A673 (cell line): ENCODE measurements around the gene GBA2. TPM values are rescaled to one million over a fixed set of nuclear protein-coding genes. Genes with fewer than 3 reads are reported as not detected.

ENCODE experiments used
- BruUV-seq: library from RNA; stranded (reverse); fragments of 400-500 nt; replicated peaks from 2 replicates; lab custom pipeline; 2021; lab: Mats Ljungman, UMichigan
- CTCF ChIA-PET: fragments of 300-600 bp; sonication (Branson Sonifier 250); formaldehyde crosslinking; loops from one replicate; lab custom pipeline; 2022; ENCODE audit warnings: antibody characterized with exemption; lab: Charles Lee
- POLR2A ChIA-PET: fragments of 300-600 bp; sonication (Branson Sonifier 250); formaldehyde crosslinking; loops from one replicate; lab custom pipeline; 2022; ENCODE audit warnings: antibody characterized with exemption; ENCODE audit not compliant: low non-redundant PET; lab: Charles Lee
- DNase-seq: peaks from one replicate; pipeline ENCODE4 v3.0.0-alpha.2; 2015; ENCODE audit warnings: low spot score
- H3K27ac ChIP-seq: fragments of 200-600 bp; sonication (generic); 2 replicates; pipeline ENCODE4 v1.5.1; 2016; ENCODE audit warnings: mixed run types, low read depth, mild to moderate bottlenecking, mixed read lengths, antibody characterized with exemption, low read length; ENCODE audit not compliant: poor library complexity, severe bottlenecking
- H3K27me3 ChIP-seq: fragments of 200-600 bp; sonication (generic); replicated peaks from 2 replicates; pipeline ENCODE4 v1.6.1; 2017; ENCODE audit warnings: mixed run types, low read depth, mild to moderate bottlenecking, mixed read lengths, antibody characterized with exemption, low read length; ENCODE audit not compliant: insufficient read depth, poor library complexity
- H3K36me3 ChIP-seq: fragments of 200-600 bp; sonication (generic); 2 replicates; pipeline ENCODE4 v1.6.1; 2016; ENCODE audit warnings: mixed run types, mild to moderate bottlenecking, mixed read lengths, antibody characterized with exemption, low read length; ENCODE audit not compliant: insufficient read depth, poor library complexity, severe bottlenecking
- H3K4me1 ChIP-seq: fragments of 200-600 bp; sonication (generic); 2 replicates; pipeline ENCODE4 v1.6.1; 2017; ENCODE audit warnings: mixed run types, mild to moderate bottlenecking, mixed read lengths, antibody characterized with exemption, low read length; ENCODE audit not compliant: insufficient read depth, poor library complexity, severe bottlenecking
- H3K4me3 ChIP-seq: fragments of 200-600 bp; sonication (generic); 2 replicates; pipeline ENCODE4 v1.5.1; 2016; ENCODE audit warnings: low read depth, mixed run types, mild to moderate bottlenecking, mixed read lengths, low read length; ENCODE audit not compliant: poor library complexity, severe bottlenecking
- H3K9me3 ChIP-seq: fragments of 200-600 bp; sonication (generic); 2 replicates; pipeline ENCODE4 v1.6.1; 2016; ENCODE audit warnings: mixed run types, low read depth, mild to moderate bottlenecking, mixed read lengths, antibody characterized with exemption, low read length; ENCODE audit not compliant: poor library complexity, severe bottlenecking
- EZH2 ChIP-seq: fragments of 200-600 bp; sonication (generic); IDR thresholded peaks from 2 replicates; pipeline ENCODE4 v1.6.1; 2017; ENCODE audit warnings: borderline replicate concordance, low read depth, mild to moderate bottlenecking, mixed read lengths, antibody characterized with exemption, low read length; ENCODE audit not compliant: poor library complexity, severe bottlenecking
- intact Hi-C: fragments of 100-400 bp; cut with micrococcal nuclease; formaldehyde crosslinking; loops from one replicate; pipeline ENCODE4 v1.10.0; 2022; ENCODE audit not compliant: unreplicated experiment
- total RNA-seq: library from RNA; stranded (reverse); gene quantifications from 2 replicates; pipeline ENCODE4 v1.2.3, GENCODE V29; 2021
- TF ChIP-seq, protein P1 (sequence below): fragments of 300-800, 200-600 bp; sonication (generic); conservative IDR thresholded peaks from 2 replicates; pipeline ENCODE4 v1.5.1; 2017; ENCODE audit warnings: low read depth, mild to moderate bottlenecking, antibody characterized with exemption, low read length, moderate library complexity, mixed read lengths

The GBA2 gene
- total RNA-seq, 1 experiment from 2014 or later = 67.6 TPM

DNA sequence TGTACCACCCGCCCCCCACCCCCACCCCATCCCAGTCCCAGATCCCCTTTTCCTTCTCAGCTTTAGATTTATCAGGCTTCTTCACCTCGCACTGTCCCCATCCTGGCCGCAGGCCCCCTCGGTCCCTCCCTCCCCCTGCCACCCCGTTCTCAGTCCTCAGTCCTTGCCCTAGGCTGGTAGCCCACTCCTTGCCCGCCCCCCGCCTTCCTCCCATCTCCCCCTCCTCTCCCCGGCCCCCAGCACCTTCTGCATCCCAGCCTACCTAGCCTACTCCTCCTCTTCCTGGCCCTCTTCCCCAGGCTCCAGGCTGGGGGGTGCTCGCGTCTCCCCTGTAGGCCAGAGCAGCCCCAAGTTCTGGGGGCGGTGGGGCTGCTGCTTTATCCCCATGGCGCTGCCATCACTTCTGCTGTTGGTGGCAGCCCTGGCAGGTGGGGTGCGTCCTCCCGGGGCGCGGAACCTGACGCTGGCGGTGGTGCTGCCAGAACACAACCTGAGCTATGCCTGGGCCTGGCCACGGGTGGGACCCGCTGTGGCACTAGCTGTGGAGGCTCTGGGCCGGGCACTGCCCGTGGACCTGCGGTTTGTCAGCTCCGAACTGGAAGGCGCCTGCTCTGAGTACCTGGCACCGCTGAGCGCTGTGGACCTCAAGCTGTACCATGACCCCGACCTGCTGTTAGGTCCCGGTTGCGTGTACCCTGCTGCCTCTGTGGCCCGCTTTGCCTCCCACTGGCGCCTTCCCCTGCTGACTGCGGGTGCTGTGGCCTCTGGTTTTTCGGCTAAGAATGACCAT, 43.2 kb upstream of the GBA2 start:
- H3K9me3 ChIP-seq = no peaks in the 10 kb centered on the region
- POLR2A ChIA-PET = no interaction called here
- CTCF ChIA-PET = no interaction called here
- no TSS peak for BruUV-seq
- no peak overlapping the region for H3K4me3 ChIP-seq
- H3K4me1 ChIP-seq = no peaks in the 10 kb centered on the region
- no peaks in the 10 kb centered on the region for H3K36me3 ChIP-seq
- DNase-seq = no peak
- H3K27me3 ChIP-seq = no peaks in the 10 kb centered on the region
- TF ChIP-seq EZH2 = no peak
- TF ChIP-seq, protein P1, sequence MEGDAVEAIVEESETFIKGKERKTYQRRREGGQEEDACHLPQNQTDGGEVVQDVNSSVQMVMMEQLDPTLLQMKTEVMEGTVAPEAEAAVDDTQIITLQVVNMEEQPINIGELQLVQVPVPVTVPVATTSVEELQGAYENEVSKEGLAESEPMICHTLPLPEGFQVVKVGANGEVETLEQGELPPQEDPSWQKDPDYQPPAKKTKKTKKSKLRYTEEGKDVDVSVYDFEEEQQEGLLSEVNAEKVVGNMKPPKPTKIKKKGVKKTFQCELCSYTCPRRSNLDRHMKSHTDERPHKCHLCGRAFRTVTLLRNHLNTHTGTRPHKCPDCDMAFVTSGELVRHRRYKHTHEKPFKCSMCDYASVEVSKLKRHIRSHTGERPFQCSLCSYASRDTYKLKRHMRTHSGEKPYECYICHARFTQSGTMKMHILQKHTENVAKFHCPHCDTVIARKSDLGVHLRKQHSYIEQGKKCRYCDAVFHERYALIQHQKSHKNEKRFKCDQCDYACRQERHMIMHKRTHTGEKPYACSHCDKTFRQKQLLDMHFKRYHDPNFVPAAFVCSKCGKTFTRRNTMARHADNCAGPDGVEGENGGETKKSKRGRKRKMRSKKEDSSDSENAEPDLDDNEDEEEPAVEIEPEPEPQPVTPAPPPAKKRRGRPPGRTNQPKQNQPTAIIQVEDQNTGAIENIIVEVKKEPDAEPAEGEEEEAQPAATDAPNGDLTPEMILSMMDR = no peak
- intact Hi-C loops = loop anchor here (5.0 to 10.0 kb wide), 2 partner anchors 35 to 233 kb away; no protein-coding TSS in a partner anchor
- no peak overlapping the region for H3K27ac ChIP-seq

DNA sequence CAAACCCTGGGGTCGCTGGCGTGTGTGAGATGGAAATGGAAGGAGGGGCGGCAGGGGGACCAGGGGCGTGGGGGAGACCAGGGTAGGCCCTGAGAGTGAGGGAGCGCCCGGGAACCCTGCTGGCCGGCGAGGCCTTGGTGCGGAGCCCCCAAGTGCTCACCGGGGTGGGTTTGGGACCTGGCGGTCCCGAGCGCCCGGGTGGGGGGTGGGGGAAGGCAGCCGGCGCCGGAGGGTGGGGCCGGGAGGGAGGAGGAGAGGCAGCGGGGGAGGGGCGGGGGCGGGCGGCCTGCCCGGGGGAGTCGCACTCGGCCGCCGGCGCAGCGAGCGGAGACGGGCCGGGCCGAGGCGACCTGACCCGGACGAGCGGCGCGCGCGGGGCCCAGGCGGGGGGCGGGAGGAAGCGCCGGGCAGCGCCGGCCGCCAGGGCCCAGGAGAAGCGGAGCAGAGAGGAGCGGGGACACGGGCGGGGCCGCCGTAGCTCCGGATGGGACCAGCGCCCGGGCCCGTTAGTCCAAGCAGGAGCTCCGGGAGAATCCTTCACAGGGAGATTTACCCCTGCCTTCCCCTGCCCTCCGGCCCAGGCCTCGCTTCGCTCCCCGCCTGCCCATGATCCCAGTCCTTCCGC, 42.4 kb upstream of the GBA2 start, which contains the start of gene NPR2:
Gene NPR2, plus strand, starts transcription at position 295 of the 625 bp plus-strand sequence. CDS start 818 bp downstream, outside the sequence.
- no peaks in the 10 kb centered on the region for H3K27me3 ChIP-seq
- H3K36me3 ChIP-seq = no peaks in the 10 kb centered on the region
- no TSS peak for BruUV-seq
- intact Hi-C loops = loop anchor here (5.0 to 10.0 kb wide), 2 partner anchors 34 to 233 kb away; no protein-coding TSS in a partner anchor
- CTCF ChIA-PET = no interaction called here
- no peaks in the 10 kb centered on the region for H3K9me3 ChIP-seq
- POLR2A ChIA-PET = no interaction called here
- no peak within 1 kb of the TSS for H3K27ac ChIP-seq
- DNase-seq = no peak
- H3K4me1 ChIP-seq = no peaks in the 10 kb centered on the region
- TF ChIP-seq, protein P1 = no peak
- TF ChIP-seq EZH2 = no peak
- no peak within 1 kb of the TSS for H3K4me3 ChIP-seq

DNA sequence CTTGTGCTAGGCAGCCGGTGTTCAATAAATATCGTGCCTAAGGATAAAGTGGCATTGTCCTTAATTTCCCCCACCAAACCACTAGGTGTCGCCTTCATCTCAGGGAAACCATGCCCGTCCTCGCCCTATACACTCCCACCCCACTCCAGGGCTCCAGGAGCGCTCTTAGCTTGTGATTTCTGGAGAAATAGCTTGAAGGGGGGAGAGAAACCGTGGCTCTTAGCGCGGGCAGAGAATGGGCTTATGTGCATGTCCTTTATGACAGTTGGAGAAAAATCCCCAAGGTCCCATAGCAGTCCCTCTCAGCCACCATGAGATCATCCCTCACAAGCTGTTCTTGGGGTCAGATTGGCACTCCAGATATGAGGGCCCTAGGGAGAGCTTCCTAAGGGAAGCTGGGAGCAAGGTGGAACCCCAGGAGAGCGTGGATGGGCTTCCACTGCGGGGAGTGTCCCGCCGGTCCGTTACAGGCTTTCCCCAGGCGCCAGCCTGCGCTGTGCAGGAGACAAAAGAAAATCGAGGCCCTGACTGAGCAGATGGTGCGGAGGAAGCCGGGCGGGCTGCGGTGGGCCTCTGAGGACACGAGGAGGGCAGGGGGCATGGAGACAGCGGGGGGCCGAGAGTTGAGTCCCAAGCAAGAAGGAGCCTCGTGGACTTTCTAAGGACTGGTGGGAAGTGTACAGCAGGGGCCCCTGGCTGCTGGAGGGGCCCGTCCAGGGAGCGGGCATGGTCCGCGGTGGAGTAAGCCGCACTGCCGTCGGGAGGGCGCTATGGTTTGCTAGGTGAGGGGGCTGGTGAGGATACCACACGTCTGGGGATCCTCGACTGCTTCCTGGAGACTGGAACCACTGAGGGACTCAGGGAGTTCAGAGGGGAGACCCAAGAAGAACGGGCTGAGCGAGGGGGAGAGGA, 41.6 kb upstream of the GBA2 start:
- TF ChIP-seq EZH2 = no peak
- TF ChIP-seq, protein P1 = peak; percentile 91
- no peak overlapping the region for H3K4me3 ChIP-seq

More for the DNA sequence above, 41.6 kb upstream of the GBA2 start:
- no peaks in the 10 kb centered on the region for H3K4me1 ChIP-seq
- no peaks in the 10 kb centered on the region for H3K36me3 ChIP-seq
- ChIA-PET CTCF (interaction anchor here (0.5 to 2.0 kb wide), 15 partner anchors 13 to 1299 kb away, joined by 3 to 40 read pairs (median 5); no protein-coding TSS in a partner anchor), POLR2A (interaction anchor here (0.6 to 0.8 kb wide), 2 partner anchors 28 to 387 kb away, joined by 3 read pairs; no protein-coding TSS in a partner anchor)
- BruUV-seq = no TSS peak
- intact Hi-C loops = loop anchor here (1.0 to 10.0 kb wide), 4 partner anchors 33 to 234 kb away; no protein-coding TSS in a partner anchor
- H3K9me3 ChIP-seq = no peaks in the 10 kb centered on the region
- DNase-seq = peak; percentile 89
- H3K27ac ChIP-seq = no peak overlapping the region
- H3K27me3 ChIP-seq = no peaks in the 10 kb centered on the region
